VCaP (cell line): ENCODE measurements around the gene BTBD18.

Experiments
- H3K27ac ChIP-seq: fragments of 450-650 bp; 2 replicates; pipeline ENCODE4 v1.5.1; 2017
- TF ChIP-seq, protein P1 (sequence below): fragments of 450-650 bp; conservative IDR thresholded peaks from 2 replicates; pipeline ENCODE4 v1.5.1; 2017; ENCODE audit warnings: mild to moderate bottlenecking, moderate library complexity

BTBD18 gene

DNA sequence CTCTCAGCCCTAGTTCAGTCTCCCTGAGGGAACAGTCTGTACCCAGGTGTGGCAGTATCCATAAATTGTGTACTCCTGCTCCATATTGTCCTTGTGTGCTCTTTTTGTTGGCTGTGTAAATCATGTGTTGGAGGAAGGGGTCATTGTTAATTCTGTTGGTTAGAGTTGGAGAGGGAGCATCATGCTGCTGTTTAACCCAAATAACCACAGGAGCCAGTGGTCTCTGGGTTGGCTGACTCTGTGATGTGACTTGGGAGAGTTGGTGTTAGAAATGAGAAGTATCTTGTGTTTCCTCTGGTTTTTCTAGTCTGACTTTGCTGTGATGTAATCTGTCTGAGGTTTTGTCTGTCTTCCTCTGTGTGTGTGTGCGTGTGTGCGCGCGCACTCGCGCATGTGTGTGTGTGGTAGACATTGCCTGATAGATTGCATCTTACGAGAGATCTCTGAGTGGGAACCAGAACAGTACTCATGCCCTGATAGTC lies 40.5 kb upstream of the BTBD18 start:
- TF ChIP-seq, protein P1, sequence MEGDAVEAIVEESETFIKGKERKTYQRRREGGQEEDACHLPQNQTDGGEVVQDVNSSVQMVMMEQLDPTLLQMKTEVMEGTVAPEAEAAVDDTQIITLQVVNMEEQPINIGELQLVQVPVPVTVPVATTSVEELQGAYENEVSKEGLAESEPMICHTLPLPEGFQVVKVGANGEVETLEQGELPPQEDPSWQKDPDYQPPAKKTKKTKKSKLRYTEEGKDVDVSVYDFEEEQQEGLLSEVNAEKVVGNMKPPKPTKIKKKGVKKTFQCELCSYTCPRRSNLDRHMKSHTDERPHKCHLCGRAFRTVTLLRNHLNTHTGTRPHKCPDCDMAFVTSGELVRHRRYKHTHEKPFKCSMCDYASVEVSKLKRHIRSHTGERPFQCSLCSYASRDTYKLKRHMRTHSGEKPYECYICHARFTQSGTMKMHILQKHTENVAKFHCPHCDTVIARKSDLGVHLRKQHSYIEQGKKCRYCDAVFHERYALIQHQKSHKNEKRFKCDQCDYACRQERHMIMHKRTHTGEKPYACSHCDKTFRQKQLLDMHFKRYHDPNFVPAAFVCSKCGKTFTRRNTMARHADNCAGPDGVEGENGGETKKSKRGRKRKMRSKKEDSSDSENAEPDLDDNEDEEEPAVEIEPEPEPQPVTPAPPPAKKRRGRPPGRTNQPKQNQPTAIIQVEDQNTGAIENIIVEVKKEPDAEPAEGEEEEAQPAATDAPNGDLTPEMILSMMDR, result no peak
- peak overlapping the region; percentile 50 for H3K27ac ChIP-seq

DNA sequence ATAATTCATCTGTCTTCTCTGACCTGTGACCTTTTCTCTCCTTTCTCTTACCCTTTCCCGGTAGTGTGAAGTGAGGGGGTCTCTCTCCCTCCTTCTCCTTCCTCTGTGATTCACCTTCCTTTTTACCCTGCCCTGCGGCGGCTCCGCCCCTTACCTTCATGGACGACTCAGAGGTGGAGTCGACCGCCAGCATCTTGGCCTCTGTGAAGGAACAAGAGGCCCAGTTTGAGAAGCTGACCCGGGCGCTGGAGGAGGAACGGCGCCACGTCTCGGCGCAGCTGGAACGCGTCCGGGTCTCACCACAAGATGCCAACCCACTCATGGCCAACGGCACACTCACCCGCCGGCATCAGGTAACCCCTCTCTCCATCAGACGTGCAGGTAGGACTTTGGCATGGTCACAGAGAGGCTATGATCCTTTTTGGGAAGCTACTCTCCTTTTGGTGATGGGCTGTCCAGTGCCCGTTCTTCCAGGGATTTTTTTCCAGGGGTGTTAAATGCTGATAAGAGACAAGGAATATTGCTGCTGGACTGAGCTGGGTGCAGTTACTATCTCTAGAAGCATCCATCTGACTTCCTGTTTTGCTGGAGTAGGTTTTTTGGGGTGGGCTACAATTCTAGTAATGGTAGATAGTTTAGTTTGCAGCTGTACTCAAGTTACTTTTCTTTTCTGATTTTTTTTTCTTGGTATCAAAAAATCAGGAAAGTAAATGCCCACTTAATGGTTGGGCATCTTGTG lies 39.9 kb upstream of the BTBD18 start:
- TF ChIP-seq, protein P1, result no peak
- H3K27ac ChIP-seq, result peak overlapping the region; percentile 50

DNA sequence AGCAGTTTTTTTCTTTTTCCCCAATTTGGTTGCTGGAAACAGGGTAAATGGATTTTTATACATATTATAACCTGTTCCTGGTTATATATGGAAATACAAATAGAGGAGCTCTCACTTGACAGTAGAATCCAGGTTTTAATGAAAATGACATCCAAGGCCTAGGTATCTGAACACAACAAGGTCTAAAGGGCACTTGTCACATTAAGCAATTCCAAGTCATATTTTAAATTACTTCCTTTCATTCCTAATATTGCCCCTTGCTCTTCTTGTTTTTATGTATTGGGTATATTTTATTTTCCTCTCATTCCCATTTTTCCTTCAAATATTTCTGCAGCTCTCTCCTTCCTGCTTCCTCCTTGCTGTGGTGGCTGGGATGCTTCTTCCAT lies 37.1 kb upstream of the BTBD18 start:
- H3K27ac ChIP-seq, result no peak overlapping the region
- TF ChIP-seq, protein P1, result no peak

DNA sequence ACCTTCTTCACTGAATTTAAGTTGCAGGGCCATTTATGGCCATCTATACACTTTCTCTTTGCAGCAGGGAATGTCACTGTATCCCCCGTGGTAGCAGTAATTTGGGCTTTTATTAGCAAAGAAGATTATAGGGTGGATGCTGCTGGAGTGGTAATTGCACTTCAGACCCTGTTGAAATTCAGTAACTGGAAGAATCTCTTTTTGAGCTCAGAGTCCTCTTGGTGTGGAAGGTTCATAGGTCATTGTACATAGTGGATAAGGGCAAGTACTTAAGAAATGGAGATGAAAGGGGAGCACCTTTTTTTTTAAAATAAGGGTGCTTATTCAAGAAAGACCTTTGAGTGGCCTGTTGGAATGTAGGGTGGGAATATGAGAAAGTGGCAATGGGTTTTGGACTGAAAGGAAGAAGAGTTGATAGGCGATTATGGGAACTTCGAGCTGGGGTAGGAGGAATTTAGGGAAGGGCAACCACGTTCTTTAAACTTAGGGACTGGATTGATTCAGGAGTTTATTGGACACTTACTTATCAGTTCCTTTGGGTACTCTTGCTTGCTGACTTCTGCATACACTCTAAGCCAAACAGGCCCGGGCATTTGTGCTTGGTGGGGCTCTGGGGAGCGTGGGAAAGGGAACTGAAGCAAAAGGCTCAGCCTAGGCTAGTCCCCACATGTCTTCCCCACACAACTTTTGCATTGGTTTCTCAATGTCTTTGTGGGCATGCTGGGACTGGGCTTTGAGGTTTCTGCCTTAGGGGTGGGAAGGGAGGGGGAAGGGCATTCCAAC lies 36.5 kb upstream of the BTBD18 start:
- TF ChIP-seq, protein P1, result no peak
- no peak overlapping the region for H3K27ac ChIP-seq

DNA sequence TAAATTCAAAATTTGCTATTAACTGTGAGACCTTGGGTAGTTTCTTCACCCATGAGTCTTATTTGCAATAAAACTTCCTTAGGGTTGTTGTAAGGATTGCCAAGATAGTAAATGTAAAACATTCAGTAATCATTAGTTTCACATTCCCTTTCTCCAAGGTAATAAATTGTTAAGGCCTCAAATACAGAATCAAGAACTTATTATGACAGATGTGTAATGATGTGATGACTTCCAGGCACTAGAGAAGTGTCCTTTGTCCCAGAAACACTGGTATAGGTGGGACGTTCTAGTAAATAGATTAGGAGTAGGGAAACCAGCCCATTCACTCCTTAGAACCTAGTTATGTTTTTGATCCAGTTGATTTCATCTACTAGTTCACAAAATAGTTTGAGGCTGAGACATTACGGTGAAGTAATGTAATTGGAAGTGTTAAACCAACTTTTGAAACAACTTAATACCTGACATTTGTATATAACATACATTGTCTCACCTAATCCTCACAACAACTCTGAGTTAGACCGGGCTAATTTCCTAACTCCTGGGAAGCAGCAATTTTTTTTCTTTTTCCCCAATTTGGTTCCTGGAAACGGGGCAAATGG lies 35.5 kb upstream of the BTBD18 start:
- TF ChIP-seq, protein P1, result no peak
- peak overlapping the region; percentile 33 for H3K27ac ChIP-seq

DNA sequence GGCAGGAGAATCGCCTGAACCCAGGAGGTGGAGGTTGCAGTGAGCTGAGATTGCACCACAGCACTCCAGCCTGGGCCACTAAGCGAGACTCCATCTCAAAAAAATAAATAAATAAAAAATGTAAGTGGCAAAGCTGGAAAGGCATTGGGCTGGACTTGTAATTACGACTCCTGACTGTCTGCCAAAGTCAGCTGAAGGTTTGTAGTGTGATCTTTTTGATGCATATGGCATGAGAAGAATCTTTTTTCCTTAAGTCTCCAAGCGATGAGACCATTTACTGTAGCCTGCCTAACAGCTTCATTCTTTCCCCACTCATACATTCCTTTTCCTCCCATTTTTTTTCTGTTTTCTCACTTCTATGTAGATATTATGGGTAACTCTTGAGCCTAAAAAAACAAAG lies 34.8 kb upstream of the BTBD18 start:
- peak overlapping the region; percentile 33 for H3K27ac ChIP-seq
- TF ChIP-seq, protein P1, result no peak

DNA sequence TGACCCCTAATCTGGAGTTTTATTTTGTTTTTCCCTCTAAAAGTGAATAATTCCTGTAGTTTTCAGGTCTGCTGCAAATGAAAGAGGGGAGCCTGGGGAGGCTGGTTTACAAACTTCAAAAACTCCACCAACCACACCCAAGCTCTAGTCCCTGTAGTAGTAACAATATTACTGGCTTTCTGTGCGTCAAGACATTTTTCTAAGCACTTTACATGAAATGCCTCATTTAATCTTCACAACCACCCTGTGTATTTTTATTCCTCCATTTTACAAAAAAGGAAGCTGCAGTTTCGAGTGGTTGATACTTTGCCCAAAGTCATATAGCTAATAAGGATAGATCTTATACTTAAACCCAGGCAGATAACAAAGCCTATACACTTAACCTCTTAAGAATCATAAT lies 33.5 kb upstream of the BTBD18 start:
- no peak overlapping the region for H3K27ac ChIP-seq
- TF ChIP-seq, protein P1, result no peak
